Keratinocyte (primary cell): ENCODE measurements around the gene MDK. TPM values are rescaled to one million over a fixed set of nuclear protein-coding genes. Genes with fewer than 3 reads are reported as not detected.

Experiments
- DNase-seq: peaks from one replicate; pipeline ENCODE4 v3.0.0-alpha.2; 2011; ENCODE audit warnings: low read depth, missing footprints, low spot score
- FAIRE-seq: peaks from 2 replicates; lab custom pipeline; 2011; peaks lifted over from hg19 to GRCh38; lab: Jason Lieb, UNC
- H2AFZ ChIP-seq: 2 replicates; pipeline ENCODE4 v1.6.0; 2012; ENCODE audit warnings: low read length, control low read depth, inconsistent platforms; ENCODE audit not compliant: control insufficient read depth
- H3K27ac ChIP-seq: 2 replicates; pipeline ENCODE4 v1.5.1; 2011; ENCODE audit warnings: low read length; ENCODE audit not compliant: control insufficient read depth, insufficient read depth
- H3K27me3 ChIP-seq: 3 replicates; pipeline ENCODE4 v1.6.0; 2011; ENCODE audit warnings: low read length; ENCODE audit not compliant: control insufficient read depth, insufficient read depth; ENCODE audit errors: extremely low read depth
- H3K36me3 ChIP-seq, 2 experiments: 2 replicates in 1 of 2; 3 replicates in 1 of 2; pipeline ENCODE4 v1.5.1; 2011; ENCODE audit warnings: low read length in 2 of 2, mild to moderate bottlenecking in 1 of 2; ENCODE audit not compliant: control insufficient read depth in 2 of 2, insufficient read depth in 2 of 2; ENCODE audit errors: extremely low read depth in 1 of 2
- H3K4me1 ChIP-seq: 3 replicates; pipeline ENCODE4 v1.5.1; 2011; ENCODE audit warnings: low read length; ENCODE audit not compliant: control insufficient read depth, insufficient read depth; ENCODE audit errors: extremely low read depth
- H3K4me2 ChIP-seq: 3 replicates; pipeline ENCODE4 v1.6.0; 2011; ENCODE audit warnings: low read depth, low read length; ENCODE audit not compliant: control insufficient read depth, insufficient read depth; ENCODE audit errors: extremely low read depth
- H3K4me3 ChIP-seq, 3 experiments: fragments of 200-600 bp in 1 of 3; sonication (generic) in 1 of 3; 2 replicates in 2 of 3; 3 replicates in 1 of 3; pipeline ENCODE4 v1.5.1; 2011 to 2016; ENCODE audit warnings: low read length in 3 of 3, mild to moderate bottlenecking in 3 of 3, control low read depth in 2 of 3, inconsistent platforms in 1 of 3, low read depth in 1 of 3, mixed read lengths in 1 of 3, mixed run types in 1 of 3, moderate library complexity in 1 of 3; ENCODE audit not compliant: control insufficient read depth in 2 of 3, insufficient read depth in 2 of 3; ENCODE audit errors: extremely low read depth in 1 of 3
- H3K79me2 ChIP-seq: 2 replicates; pipeline ENCODE4 v1.6.0; 2012; ENCODE audit warnings: low read length; ENCODE audit not compliant: control insufficient read depth, insufficient read depth
- H3K9ac ChIP-seq: 3 replicates; pipeline ENCODE4 v1.6.0; 2011; ENCODE audit warnings: low read length; ENCODE audit not compliant: control insufficient read depth, insufficient read depth; ENCODE audit errors: extremely low read depth
- H3K9me1 ChIP-seq: 3 replicates; pipeline ENCODE4 v1.6.0; 2011; ENCODE audit warnings: low read length; ENCODE audit not compliant: control insufficient read depth, insufficient read depth; ENCODE audit errors: extremely low read depth
- H3K9me3 ChIP-seq: 2 replicates; pipeline ENCODE4 v1.5.1; 2012; ENCODE audit warnings: low read depth, low read length; ENCODE audit not compliant: control insufficient read depth
- H4K20me1 ChIP-seq: 3 replicates; pipeline ENCODE4 v1.6.0; 2011; ENCODE audit warnings: low read length; ENCODE audit not compliant: control insufficient read depth, insufficient read depth; ENCODE audit errors: extremely low read depth
- CTCF ChIP-seq, 3 experiments: IDR thresholded peaks in 1 of 3; conservative IDR thresholded peaks in 1 of 3; optimal IDR thresholded peaks in 1 of 3; 2 replicates in 2 of 3; 3 replicates in 1 of 3; pipeline versions ENCODE3 to v1.5.1; 2011; ENCODE audit warnings: low read length in 3 of 3, mild to moderate bottlenecking in 3 of 3, moderate library complexity in 2 of 3, control low read depth in 1 of 3, inconsistent platforms in 1 of 3; ENCODE audit not compliant: insufficient read depth in 2 of 3; ENCODE audit errors: extremely low read depth in 1 of 3
- EZH2 ChIP-seq: IDR thresholded peaks from one replicate; pipeline ENCODE4 v1.6.1; 2012; ENCODE audit warnings: inconsistent platforms, mild to moderate bottlenecking, low read length, moderate library complexity
- dilution Hi-C: fragments of 300-500 bp; cut with MboI; formaldehyde crosslinking; loops from one replicate; pipeline ENCODE4 v1.7.0; 2020; ENCODE audit warnings: low sequenced_read_pairs; ENCODE audit not compliant: extremely low pct_ligation_motif_present
- polyA plus RNA-seq, 5 experiments: library from polyadenylated mRNA; depleted of rRNA in 3 of 5; stranded (reverse) in 3 of 5; stranded (forward) in 1 of 5; unstranded in 1 of 5; fragments of >200 nt; gene quantifications; 1 replicate in 1 of 5; 2 replicates in 3 of 5; 3 replicates in 1 of 5; pipeline versions ENCODE4 v1.2.1 to v1.2.3, GENCODE V29; 2011 to 2012; ENCODE audit warnings: missing spikeins in 2 of 5, low read depth in 1 of 5, low replicate concordance in 1 of 5

MDK gene
- polyA plus RNA-seq, 1 donor (not counting 4 experiments of a cell fraction or from before 2014, with no cell fraction given): 5.4 TPM

GRCh38 chr11:46388619-46389449, 7.4 kb downstream of the MDK start:
- Histone ChIP-seq H3K4me2 (peak overlapping the region; percentile 88), H4K20me1 (peaks cover 8% of the 10 kb centered on the region), H3K9me3 (no peaks in the 10 kb centered on the region), H3K36me3 (no peaks in the 10 kb centered on the region), H3K9me1 (no peaks in the 10 kb centered on the region), H3K4me3 (peak overlapping the region in 1 of 3 experiments; percentile 66), H2AFZ (no peak overlapping the region), H3K4me1 (peaks cover 17% of the 10 kb centered on the region), H3K9ac (no peak overlapping the region), H3K27me3 (peaks cover 66% of the 10 kb centered on the region), H3K79me2 (no peaks in the 10 kb centered on the region), H3K27ac (no peak overlapping the region)
- DNase-seq (no peak), FAIRE-seq (no peak)
- dilution Hi-C loops: no loop called here
- peak; percentile 67 for TF ChIP-seq EZH2
- TF ChIP-seq CTCF (optimal IDR thresholded peaks at IDR 0.05 in 1 of 3, IDR thresholded peaks at IDR 0.05 in 1 of 3, conservative IDR thresholded peaks at IDR 0.05 in 1 of 3; ENCODE audit: extremely low read depth in 1 of 3, insufficient read depth in 2 of 3, low read length in 3 of 3): no peak

GRCh38 chr11:46389450-46390330, 8.2 kb downstream of the MDK start:
- no peaks in the 10 kb centered on the region for H3K9me1 ChIP-seq
- peaks cover 66% of the 10 kb centered on the region for H3K27me3 ChIP-seq
- H3K9ac ChIP-seq: peak overlapping the region; percentile 52
- no peaks in the 10 kb centered on the region for H3K9me3 ChIP-seq
- dilution Hi-C loops: no loop called here
- peak overlapping the region; percentile 88 for H3K4me2 ChIP-seq
- DNase-seq (peak; percentile 25), FAIRE-seq (no peak)
- H2AFZ ChIP-seq: peak overlapping the region; percentile 37
- peaks cover 17% of the 10 kb centered on the region for H3K4me1 ChIP-seq
- TF ChIP-seq CTCF (optimal IDR thresholded peaks at IDR 0.05 in 1 of 3, IDR thresholded peaks at IDR 0.05 in 1 of 3, conservative IDR thresholded peaks at IDR 0.05 in 1 of 3; ENCODE audit: extremely low read depth in 1 of 3, insufficient read depth in 2 of 3, low read length in 3 of 3) (peak; percentile 64 to 96 (median 95)), EZH2 (no peak)
- H3K79me2 ChIP-seq: no peaks in the 10 kb centered on the region
- peak overlapping the region; percentile 39 to 66 (median 64) for H3K4me3 ChIP-seq
- H3K36me3 ChIP-seq: no peaks in the 10 kb centered on the region
- H3K27ac ChIP-seq: no peak overlapping the region
- peaks cover 8% of the 10 kb centered on the region for H4K20me1 ChIP-seq
